ENCODE data around the gene PTPRF.

The PTPRF gene

DNA sequence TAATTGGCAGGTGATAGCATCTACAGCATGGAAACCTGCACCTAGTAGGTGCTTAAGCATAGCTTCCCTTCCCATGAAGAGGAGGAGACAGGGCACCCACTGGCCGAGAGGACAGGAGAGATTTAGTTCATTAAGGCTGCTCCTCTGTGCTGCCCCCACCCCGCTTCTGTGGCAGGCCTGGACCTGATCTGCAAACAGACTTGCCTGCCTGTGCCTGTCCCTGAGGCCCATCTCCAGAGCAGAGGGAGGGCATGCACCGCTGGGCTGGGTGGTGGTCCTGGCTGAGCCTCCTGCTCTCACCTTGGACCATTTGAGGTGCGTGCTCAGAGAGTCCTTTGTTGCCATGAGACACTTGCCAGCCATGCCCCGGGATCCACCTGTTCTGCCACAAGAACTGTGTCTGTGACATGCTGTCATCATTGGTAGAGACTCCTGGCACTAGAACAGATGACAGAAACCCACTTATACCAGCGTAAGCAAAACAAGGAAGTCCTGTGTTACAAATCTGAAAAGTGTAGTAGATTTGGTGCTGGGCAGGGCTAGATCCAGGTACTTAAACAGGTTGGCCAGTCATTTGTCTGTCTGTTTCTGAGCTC is 55.6 kb downstream of the PTPRF start:
- Histone ChIP-seq H3K36me3 (ENCODE audit: control insufficient read depth in 2 of 2, insufficient read depth in 2 of 2, low read length in 2 of 2) (peaks cover 30% of the 10 kb centered on the region in 2 donors), H3K4me1 (ENCODE audit: control insufficient read depth in 2 of 2, insufficient read depth in 2 of 2, low read length in 2 of 2) (peaks cover 16 to 43% of the 10 kb centered on the region in 2 donors), H3K27ac (ENCODE audit: low read depth in 2 of 2, low read length in 2 of 2) (peak overlapping the region; percentile 65 to 76), H3K9ac (ENCODE audit: low read depth in 1 of 2, low read length in 2 of 2) (no peak overlapping the region), H3K9me3 (ENCODE audit: control insufficient read depth in 2 of 2, low read length in 2 of 2) (no peaks in the 10 kb centered on the region), H3K4me3 (ENCODE audit: low read length in 2 of 2) (no peak overlapping the region), H3K27me3 (ENCODE audit: control insufficient read depth in 2 of 2, insufficient read depth in 2 of 2, low read length in 2 of 2) (no peaks in the 10 kb centered on the region)

DNA sequence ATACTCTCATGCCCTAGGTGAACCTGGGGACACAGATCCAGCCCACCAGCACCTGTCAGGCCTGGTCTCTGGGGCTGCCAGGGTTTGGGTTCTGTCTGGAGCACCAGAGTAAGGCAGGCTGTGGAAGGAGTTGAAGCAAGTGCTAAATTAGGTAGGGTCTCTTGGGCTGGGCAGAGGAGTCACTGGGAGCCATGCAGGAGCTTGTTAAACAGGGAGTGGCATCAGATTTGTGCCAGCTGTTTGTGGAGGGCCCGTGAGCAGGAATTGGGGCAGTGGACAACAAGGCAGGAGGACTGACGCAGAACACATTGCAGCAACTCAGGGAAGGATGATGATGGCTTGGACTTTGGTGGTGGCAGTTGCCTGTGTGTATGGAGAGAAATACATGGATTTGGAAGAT is 56.3 kb downstream of the PTPRF start:
- no peaks in the 10 kb centered on the region for H3K9me3 ChIP-seq (ENCODE audit: control insufficient read depth in 2 of 2, low read length in 2 of 2)
- H3K4me1 ChIP-seq (ENCODE audit: control insufficient read depth in 2 of 2, insufficient read depth in 2 of 2, low read length in 2 of 2) = peaks cover 12 to 36% of the 10 kb centered on the region in 2 donors
- H3K4me3 ChIP-seq (ENCODE audit: low read length in 2 of 2) = no peak overlapping the region
- no peaks in the 10 kb centered on the region for H3K27me3 ChIP-seq (ENCODE audit: control insufficient read depth in 2 of 2, insufficient read depth in 2 of 2, low read length in 2 of 2)
- H3K9ac ChIP-seq (ENCODE audit: low read depth in 1 of 2, low read length in 2 of 2) = no peak overlapping the region
- H3K27ac ChIP-seq (ENCODE audit: low read depth in 2 of 2, low read length in 2 of 2) = peak overlapping the region; percentile 65 to 76
- peaks cover 31 to 37% of the 10 kb centered on the region in 2 donors for H3K36me3 ChIP-seq (ENCODE audit: control insufficient read depth in 2 of 2, insufficient read depth in 2 of 2, low read length in 2 of 2)

DNA sequence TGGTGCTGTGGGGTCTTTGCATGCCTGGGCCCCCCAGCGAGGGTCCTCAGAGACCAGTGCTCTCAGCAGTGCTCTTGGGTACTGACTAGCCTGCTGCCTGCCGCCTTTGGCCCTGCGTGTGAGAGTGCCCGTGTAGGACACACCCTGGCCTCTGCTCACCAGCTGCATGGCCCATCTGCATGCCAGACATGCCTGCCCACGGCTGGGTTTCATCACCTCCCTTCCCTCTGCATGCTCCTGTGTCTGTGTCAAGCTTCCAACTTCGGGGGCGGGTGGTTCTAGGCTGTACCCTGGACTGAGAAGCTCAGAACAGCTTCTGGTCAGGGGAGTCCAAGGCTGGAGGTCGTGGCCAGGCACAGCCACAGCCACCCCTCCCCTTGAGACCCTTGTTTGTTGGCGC is 56.9 kb downstream of the PTPRF start:
- no peak overlapping the region for H3K4me3 ChIP-seq (ENCODE audit: low read length in 2 of 2)
- H3K9ac ChIP-seq (ENCODE audit: low read depth in 1 of 2, low read length in 2 of 2) = no peak overlapping the region
- H3K27me3 ChIP-seq (ENCODE audit: control insufficient read depth in 2 of 2, insufficient read depth in 2 of 2, low read length in 2 of 2) = no peaks in the 10 kb centered on the region
- no peak overlapping the region for H3K27ac ChIP-seq (ENCODE audit: low read depth in 2 of 2, low read length in 2 of 2)
- H3K36me3 ChIP-seq (ENCODE audit: control insufficient read depth in 2 of 2, insufficient read depth in 2 of 2, low read length in 2 of 2) = peaks cover 37 to 43% of the 10 kb centered on the region in 2 donors
- H3K9me3 ChIP-seq (ENCODE audit: control insufficient read depth in 2 of 2, low read length in 2 of 2) = no peaks in the 10 kb centered on the region
- peaks cover 10 to 31% of the 10 kb centered on the region in 2 donors for H3K4me1 ChIP-seq (ENCODE audit: control insufficient read depth in 2 of 2, insufficient read depth in 2 of 2, low read length in 2 of 2)

DNA sequence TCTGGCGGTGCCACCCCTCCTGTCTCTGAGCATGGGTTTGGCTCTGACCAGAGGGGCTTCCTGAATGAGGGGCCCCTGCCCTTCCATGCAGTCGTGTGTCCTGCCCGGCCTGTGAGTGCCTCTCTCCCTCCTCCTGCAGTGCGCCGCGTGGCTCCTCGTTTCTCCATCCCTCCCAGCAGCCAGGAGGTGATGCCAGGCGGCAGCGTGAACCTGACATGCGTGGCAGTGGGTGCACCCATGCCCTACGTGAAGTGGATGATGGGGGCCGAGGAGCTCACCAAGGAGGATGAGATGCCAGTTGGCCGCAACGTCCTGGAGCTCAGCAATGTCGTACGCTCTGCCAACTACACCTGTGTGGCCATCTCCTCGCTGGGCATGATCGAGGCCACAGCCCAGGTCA is 57.9 kb downstream of the PTPRF start:
- Histone ChIP-seq H3K9ac (ENCODE audit: low read depth in 1 of 2, low read length in 2 of 2) (no peak overlapping the region), H3K9me3 (ENCODE audit: control insufficient read depth in 2 of 2, low read length in 2 of 2) (no peaks in the 10 kb centered on the region), H3K27ac (ENCODE audit: low read depth in 2 of 2, low read length in 2 of 2) (no peak overlapping the region), H3K4me1 (ENCODE audit: control insufficient read depth in 2 of 2, insufficient read depth in 2 of 2, low read length in 2 of 2) (peaks cover 8 to 29% of the 10 kb centered on the region in 2 donors), H3K4me3 (ENCODE audit: low read length in 2 of 2) (no peak overlapping the region), H3K36me3 (ENCODE audit: control insufficient read depth in 2 of 2, insufficient read depth in 2 of 2, low read length in 2 of 2) (peaks cover 45 to 46% of the 10 kb centered on the region in 2 donors), H3K27me3 (ENCODE audit: control insufficient read depth in 2 of 2, insufficient read depth in 2 of 2, low read length in 2 of 2) (no peaks in the 10 kb centered on the region)

DNA sequence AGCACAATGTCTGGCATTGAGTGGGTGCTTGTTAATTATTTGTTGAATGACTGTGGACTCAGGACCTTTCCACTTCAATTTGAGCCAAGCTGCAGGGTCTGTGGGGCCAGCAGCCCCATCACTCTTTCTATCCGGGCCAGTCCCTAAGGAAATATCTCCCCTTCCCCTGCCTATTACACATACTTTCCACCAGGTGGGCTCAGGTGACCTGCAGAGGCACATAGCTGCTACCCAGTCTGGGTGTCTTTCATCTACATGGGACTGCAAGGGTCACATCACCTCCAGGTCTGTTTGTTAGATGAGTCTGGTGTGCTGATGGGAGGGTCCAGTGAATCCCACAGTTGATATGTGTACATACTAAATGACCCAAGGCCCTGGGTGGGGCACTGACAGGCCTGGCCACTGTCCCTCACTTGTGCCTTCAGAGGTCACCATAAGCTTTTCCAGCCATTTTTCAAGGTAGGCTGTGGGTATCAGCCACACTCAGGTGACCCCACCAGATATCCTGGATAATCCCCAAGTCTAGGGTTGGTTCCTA is 59.8 kb downstream of the PTPRF start:
- Histone ChIP-seq H3K27ac (ENCODE audit: low read depth in 2 of 2, low read length in 2 of 2) (no peak overlapping the region), H3K4me1 (ENCODE audit: control insufficient read depth in 2 of 2, insufficient read depth in 2 of 2, low read length in 2 of 2) (peaks cover 8 to 21% of the 10 kb centered on the region in 2 donors), H3K36me3 (ENCODE audit: control insufficient read depth in 2 of 2, insufficient read depth in 2 of 2, low read length in 2 of 2) (peaks cover 56 to 59% of the 10 kb centered on the region in 2 donors)

DNA sequence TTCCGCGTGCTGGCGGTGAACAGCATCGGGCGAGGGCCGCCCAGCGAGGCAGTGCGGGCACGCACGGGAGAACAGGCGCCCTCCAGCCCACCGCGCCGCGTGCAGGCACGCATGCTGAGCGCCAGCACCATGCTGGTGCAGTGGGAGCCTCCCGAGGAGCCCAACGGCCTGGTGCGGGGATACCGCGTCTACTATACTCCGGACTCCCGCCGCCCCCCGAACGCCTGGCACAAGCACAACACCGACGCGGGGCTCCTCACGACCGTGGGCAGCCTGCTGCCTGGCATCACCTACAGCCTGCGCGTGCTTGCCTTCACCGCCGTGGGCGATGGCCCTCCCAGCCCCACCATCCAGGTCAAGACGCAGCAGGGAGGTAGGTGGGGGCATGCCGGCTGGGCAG is 60.5 kb downstream of the PTPRF start:
- peaks cover 3 to 13% of the 10 kb centered on the region in 2 donors for H3K4me1 ChIP-seq (ENCODE audit: control insufficient read depth in 2 of 2, insufficient read depth in 2 of 2, low read length in 2 of 2)
- peaks cover 58 to 64% of the 10 kb centered on the region in 2 donors for H3K36me3 ChIP-seq (ENCODE audit: control insufficient read depth in 2 of 2, insufficient read depth in 2 of 2, low read length in 2 of 2)
- no peaks in the 10 kb centered on the region for H3K27me3 ChIP-seq (ENCODE audit: control insufficient read depth in 2 of 2, insufficient read depth in 2 of 2, low read length in 2 of 2)
- H3K9me3 ChIP-seq (ENCODE audit: control insufficient read depth in 2 of 2, low read length in 2 of 2) = no peaks in the 10 kb centered on the region
- H3K4me3 ChIP-seq (ENCODE audit: low read length in 2 of 2) = no peak overlapping the region
- no peak overlapping the region for H3K27ac ChIP-seq (ENCODE audit: low read depth in 2 of 2, low read length in 2 of 2)
- no peak overlapping the region for H3K9ac ChIP-seq (ENCODE audit: low read depth in 1 of 2, low read length in 2 of 2)

More for the DNA sequence above, 59.8 kb downstream of the PTPRF start:
- Histone ChIP-seq H3K4me3 (ENCODE audit: low read length in 2 of 2) (no peak overlapping the region), H3K9ac (ENCODE audit: low read depth in 1 of 2, low read length in 2 of 2) (no peak overlapping the region), H3K9me3 (ENCODE audit: control insufficient read depth in 2 of 2, low read length in 2 of 2) (no peaks in the 10 kb centered on the region), H3K27me3 (ENCODE audit: control insufficient read depth in 2 of 2, insufficient read depth in 2 of 2, low read length in 2 of 2) (no peaks in the 10 kb centered on the region)

DNA sequence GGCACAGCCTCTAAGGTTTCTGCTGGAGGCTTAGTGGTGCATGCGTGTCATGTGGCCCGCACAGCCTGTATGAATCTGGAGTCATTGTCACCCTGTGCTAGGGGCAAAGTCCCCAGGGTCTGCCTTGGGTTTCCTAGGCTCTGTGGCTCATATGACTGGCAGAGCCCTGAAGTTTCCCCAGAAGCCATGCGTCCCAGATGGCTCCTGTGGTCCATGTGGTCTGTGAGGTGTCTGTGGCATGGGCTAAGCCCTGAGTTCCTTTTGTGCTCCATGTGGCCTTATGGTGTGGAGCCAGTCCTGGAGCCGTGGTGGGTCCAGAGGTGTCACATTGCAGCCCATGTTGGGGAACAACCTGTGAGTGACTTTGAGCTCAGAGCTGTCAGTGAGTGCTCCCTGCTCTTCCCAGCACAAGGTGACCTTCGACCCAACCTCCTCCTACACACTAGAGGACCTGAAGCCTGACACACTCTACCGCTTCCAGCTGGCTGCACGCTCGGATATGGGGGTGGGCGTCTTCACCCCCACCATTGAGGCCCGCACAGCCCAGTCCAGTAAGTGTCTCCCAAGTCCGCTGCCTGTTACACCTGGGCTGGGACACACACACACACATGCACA is 61.5 kb downstream of the PTPRF start:
- Histone ChIP-seq H3K27me3 (ENCODE audit: control insufficient read depth in 2 of 2, insufficient read depth in 2 of 2, low read length in 2 of 2) (no peaks in the 10 kb centered on the region), H3K27ac (ENCODE audit: low read depth in 2 of 2, low read length in 2 of 2) (no peak overlapping the region), H3K4me1 (ENCODE audit: control insufficient read depth in 2 of 2, insufficient read depth in 2 of 2, low read length in 2 of 2) (peaks cover 0 to 4% of the 10 kb centered on the region in 2 donors), H3K9me3 (ENCODE audit: control insufficient read depth in 2 of 2, low read length in 2 of 2) (no peaks in the 10 kb centered on the region), H3K36me3 (ENCODE audit: control insufficient read depth in 2 of 2, insufficient read depth in 2 of 2, low read length in 2 of 2) (peaks cover 66 to 69% of the 10 kb centered on the region in 2 donors), H3K4me3 (ENCODE audit: low read length in 2 of 2) (no peak overlapping the region), H3K9ac (ENCODE audit: low read depth in 1 of 2, low read length in 2 of 2) (no peak overlapping the region)

DNA sequence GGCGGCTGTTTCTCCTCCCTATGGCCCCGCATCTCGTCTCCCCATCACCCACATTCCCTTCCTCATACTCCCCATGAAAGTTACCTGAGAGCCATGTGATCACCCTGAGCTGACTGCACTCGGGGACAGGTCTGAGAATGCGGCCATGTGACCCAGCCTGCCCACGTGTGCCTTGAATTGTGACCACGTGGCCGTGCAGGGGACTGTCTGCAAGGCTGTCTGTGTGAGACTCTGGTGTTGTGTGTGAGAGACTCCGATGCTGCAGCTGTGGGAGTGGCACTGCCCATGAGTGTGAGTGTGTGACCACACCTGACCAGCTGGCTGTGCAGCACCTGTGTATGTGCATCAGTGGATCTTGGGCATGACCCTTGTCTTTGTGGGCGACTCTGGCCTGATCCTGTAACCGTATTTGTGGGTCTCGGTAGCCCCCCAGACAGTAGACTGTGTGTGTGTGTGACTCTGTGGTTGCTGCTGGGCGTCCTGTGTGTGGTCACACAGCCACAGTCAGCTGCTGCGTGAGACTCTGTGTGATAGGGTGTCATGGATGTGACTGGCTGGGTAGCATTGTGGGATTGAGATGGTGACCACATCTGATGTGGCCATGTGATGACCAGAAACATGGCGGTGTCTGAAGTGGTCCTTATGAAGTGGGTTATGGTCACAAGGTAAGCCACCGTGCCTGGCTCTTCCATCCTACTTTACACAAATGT is 62.4 kb downstream of the PTPRF start:
- Histone ChIP-seq H3K27ac (ENCODE audit: low read depth in 2 of 2, low read length in 2 of 2) (no peak overlapping the region), H3K27me3 (ENCODE audit: control insufficient read depth in 2 of 2, insufficient read depth in 2 of 2, low read length in 2 of 2) (no peaks in the 10 kb centered on the region), H3K36me3 (ENCODE audit: control insufficient read depth in 2 of 2, insufficient read depth in 2 of 2, low read length in 2 of 2) (peaks cover 63 to 74% of the 10 kb centered on the region in 2 donors), H3K4me3 (ENCODE audit: low read length in 2 of 2) (no peak overlapping the region), H3K9ac (ENCODE audit: low read depth in 1 of 2, low read length in 2 of 2) (no peak overlapping the region), H3K4me1 (ENCODE audit: control insufficient read depth in 2 of 2, insufficient read depth in 2 of 2, low read length in 2 of 2) (no peaks in the 10 kb centered on the region), H3K9me3 (ENCODE audit: control insufficient read depth in 2 of 2, low read length in 2 of 2) (no peaks in the 10 kb centered on the region)

DNA sequence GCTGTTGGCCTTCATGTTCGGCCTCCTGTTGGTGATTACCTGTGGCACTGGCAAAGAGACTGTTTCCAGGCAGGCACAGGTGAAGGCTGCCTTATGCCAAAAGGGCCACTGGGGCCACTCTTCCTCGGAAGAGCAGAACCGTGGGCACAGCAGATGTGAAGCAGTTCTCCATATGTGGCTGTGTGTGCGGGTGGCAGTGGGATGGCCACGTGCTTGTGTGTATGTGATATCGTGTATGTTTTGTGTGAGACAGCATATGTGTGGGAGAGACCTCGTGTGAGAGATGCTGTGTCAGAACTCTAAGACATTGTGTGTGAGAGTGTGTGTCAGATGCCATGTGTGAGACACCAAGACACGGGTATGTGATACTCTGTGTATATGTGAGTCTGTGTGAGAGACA is 65.9 kb downstream of the PTPRF start:
- Histone ChIP-seq H3K9me3 (ENCODE audit: control insufficient read depth in 2 of 2, low read length in 2 of 2) (no peaks in the 10 kb centered on the region), H3K36me3 (ENCODE audit: control insufficient read depth in 2 of 2, insufficient read depth in 2 of 2, low read length in 2 of 2) (peaks cover 59 to 70% of the 10 kb centered on the region in 2 donors), H3K9ac (ENCODE audit: low read depth in 1 of 2, low read length in 2 of 2) (no peak overlapping the region), H3K27ac (ENCODE audit: low read depth in 2 of 2, low read length in 2 of 2) (no peak overlapping the region), H3K4me3 (ENCODE audit: low read length in 2 of 2) (no peak overlapping the region), H3K4me1 (ENCODE audit: control insufficient read depth in 2 of 2, insufficient read depth in 2 of 2, low read length in 2 of 2) (no peaks in the 10 kb centered on the region), H3K27me3 (ENCODE audit: control insufficient read depth in 2 of 2, insufficient read depth in 2 of 2, low read length in 2 of 2) (no peaks in the 10 kb centered on the region)

DNA sequence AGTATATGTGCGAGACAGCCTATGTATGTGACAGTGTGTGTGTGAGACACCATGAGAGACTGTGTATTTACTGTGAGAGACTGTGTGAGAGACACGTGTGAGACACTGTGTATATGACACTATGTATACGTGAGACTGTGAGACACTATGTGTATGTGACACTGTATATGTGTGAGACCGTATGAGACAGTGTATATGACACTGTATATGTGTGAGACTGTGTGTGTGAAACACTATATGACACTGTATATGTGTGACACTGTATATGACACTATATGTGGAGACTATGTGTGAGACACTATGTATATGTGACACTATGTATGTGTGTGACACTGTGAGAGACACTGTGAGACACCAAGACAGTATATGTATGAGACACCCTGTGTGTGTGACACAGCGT is 66.3 kb downstream of the PTPRF start:
- no peaks in the 10 kb centered on the region for H3K27me3 ChIP-seq (ENCODE audit: control insufficient read depth in 2 of 2, insufficient read depth in 2 of 2, low read length in 2 of 2)

More for the DNA sequence above, 66.3 kb downstream of the PTPRF start:
- Histone ChIP-seq H3K9me3 (ENCODE audit: control insufficient read depth in 2 of 2, low read length in 2 of 2) (no peaks in the 10 kb centered on the region), H3K9ac (ENCODE audit: low read depth in 1 of 2, low read length in 2 of 2) (no peak overlapping the region), H3K27ac (ENCODE audit: low read depth in 2 of 2, low read length in 2 of 2) (no peak overlapping the region), H3K4me3 (ENCODE audit: low read length in 2 of 2) (no peak overlapping the region), H3K36me3 (ENCODE audit: control insufficient read depth in 2 of 2, insufficient read depth in 2 of 2, low read length in 2 of 2) (peaks cover 58 to 71% of the 10 kb centered on the region in 2 donors), H3K4me1 (ENCODE audit: control insufficient read depth in 2 of 2, insufficient read depth in 2 of 2, low read length in 2 of 2) (no peaks in the 10 kb centered on the region)

Measured in mucosa of rectum (tissue), 2 donors.